Activated naive CD4-positive, alpha-beta T cell treated with anti-CD3 and anti-CD28 coated beads, Interleukin-2, amount 10 ng/mL, durations not matched to agents 7 days and 5 days (primary cell): ENCODE measurements around the gene RAPGEF3.
A peak's percentile ranks its signal among the peaks of the same experiment; 100 is the strongest.

Experiments
- CTCF ChIA-PET: fragments of 350-600 bp; sonication (Branson Sonifier 250); formaldehyde crosslinking; loops from one replicate; lab custom pipeline; 2021; ENCODE audit warnings: antibody characterized with exemption; lab: Charles Lee
- DNase-seq: peaks from one replicate; pipeline ENCODE4 v3.0.0-alpha.2; 2020
- H3K27ac Mint-ChIP-seq: one replicate; pipeline ENCODE4 v1.8.0; 2021; ENCODE audit warnings: mild to moderate bottlenecking, moderate library complexity, mixed read lengths
- H3K27me3 Mint-ChIP-seq: one replicate; pipeline ENCODE4 v1.8.0; 2021; ENCODE audit warnings: mild to moderate bottlenecking, mixed read lengths
- H3K36me3 Mint-ChIP-seq: one replicate; pipeline ENCODE4 v1.8.0; 2021; ENCODE audit warnings: mixed read lengths
- H3K4me1 Mint-ChIP-seq: one replicate; pipeline ENCODE4 v1.8.0; 2021; ENCODE audit warnings: mixed read lengths
- H3K4me3 Mint-ChIP-seq: one replicate; pipeline ENCODE4 v1.8.0; 2021; ENCODE audit warnings: mild to moderate bottlenecking, moderate library complexity, mixed read lengths
- H3K9me3 Mint-ChIP-seq: one replicate; pipeline ENCODE4 v1.8.0; 2021; ENCODE audit warnings: mixed read lengths

Gene RAPGEF3

DNA sequence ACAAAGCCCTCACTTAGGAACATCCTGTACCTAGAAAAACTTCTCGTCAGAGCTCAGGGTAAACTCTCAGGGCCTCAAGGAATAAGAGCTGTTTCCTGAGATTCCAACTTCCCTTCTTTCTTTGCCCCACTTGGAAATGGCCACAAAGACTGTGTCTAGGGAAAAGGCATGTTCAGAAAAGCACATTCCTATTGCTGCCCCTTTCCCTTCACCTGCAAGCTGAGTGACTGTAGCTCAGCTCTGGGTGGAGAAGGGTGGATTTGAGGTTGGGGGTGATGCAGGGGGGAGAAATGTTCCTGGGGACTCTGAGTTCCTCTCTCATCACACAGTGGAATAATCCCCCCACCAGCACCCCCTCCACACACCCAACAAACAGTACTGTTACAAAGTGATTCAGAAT lies 40.1 kb downstream of the RAPGEF3 start:
- Mint-ChIP-seq H3K27me3 (peaks cover 12% of the 10 kb centered on the region), H3K9me3 (no peaks in the 10 kb centered on the region), H3K36me3 (peaks cover 7% of the 10 kb centered on the region), H3K4me1 (peaks cover 47% of the 10 kb centered on the region), H3K4me3 (no peak overlapping the region), H3K27ac (peak overlapping the region; percentile 17)
- no peak for DNase-seq
- CTCF ChIA-PET, result interaction anchor here (0.8 to 11.7 kb wide), 11 partner anchors 14 to 243 kb away, joined by 3 to 130 read pairs (median 9); partner anchors contain the start of genes RAPGEF3 and SLC48A1

DNA sequence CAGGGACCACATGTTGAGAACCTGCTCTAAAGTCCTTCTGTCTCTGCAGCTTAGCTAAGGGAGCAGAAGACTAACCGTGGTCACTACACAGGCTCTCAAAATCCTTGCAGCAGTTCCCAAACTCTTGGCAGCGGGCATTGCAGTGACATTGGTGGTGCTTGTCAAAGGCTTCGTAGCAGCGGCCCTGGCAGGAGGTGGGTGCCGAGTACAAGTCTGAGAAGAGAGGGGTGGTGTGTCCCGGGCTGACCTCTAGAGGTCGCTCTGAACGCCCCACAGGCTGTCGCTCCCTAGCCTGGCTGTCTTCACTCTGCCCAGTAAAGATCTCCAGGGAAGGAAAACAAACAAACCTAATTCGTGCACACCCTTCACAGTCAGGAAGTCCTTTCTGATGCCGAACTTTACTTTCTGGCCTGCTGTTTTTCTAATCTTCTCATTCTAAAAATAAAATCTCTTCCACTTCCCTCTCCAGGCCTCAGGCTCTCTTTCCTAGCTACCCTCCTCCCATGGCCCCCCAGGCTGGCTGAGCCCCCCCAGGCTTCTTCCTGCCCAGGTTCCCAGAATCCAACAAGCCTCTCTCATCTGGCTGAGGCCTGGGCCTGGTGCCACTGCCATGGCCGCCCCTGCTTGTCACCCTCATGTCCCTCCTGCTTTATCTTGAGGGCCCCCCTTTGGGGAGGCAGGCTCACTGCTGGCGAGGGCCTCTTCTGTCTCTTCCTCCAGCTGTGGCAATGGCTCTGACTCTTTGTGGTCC lies 41.1 kb downstream of the RAPGEF3 start:
- Mint-ChIP-seq H3K27ac (peak overlapping the region; percentile 17), H3K9me3 (no peaks in the 10 kb centered on the region), H3K4me1 (peaks cover 45% of the 10 kb centered on the region), H3K36me3 (peaks cover 7% of the 10 kb centered on the region), H3K4me3 (no peak overlapping the region), H3K27me3 (peaks cover 12% of the 10 kb centered on the region)
- CTCF ChIA-PET, result interaction anchor here (0.8 to 11.7 kb wide), 15 partner anchors 10 to 244 kb away, joined by 3 to 130 read pairs (median 5); partner anchors contain the start of genes RAPGEF3, RPAP3 and SLC48A1
- DNase-seq, result peak; percentile 76

GRCh38 chr12:47717046-47717442 lies 41.6 kb downstream of the RAPGEF3 start:
- Mint-ChIP-seq H3K4me1 (peaks cover 42% of the 10 kb centered on the region), H3K9me3 (no peaks in the 10 kb centered on the region), H3K27ac (no peak overlapping the region), H3K27me3 (peaks cover 12% of the 10 kb centered on the region), H3K4me3 (no peak overlapping the region), H3K36me3 (peaks cover 7% of the 10 kb centered on the region)
- no peak for DNase-seq
- CTCF ChIA-PET, result interaction anchor here (0.9 to 11.7 kb wide), 14 partner anchors 8 to 244 kb away, joined by 3 to 130 read pairs (median 11); partner anchors contain the start of genes ENDOU, RAPGEF3, RPAP3 and SLC48A1

DNA sequence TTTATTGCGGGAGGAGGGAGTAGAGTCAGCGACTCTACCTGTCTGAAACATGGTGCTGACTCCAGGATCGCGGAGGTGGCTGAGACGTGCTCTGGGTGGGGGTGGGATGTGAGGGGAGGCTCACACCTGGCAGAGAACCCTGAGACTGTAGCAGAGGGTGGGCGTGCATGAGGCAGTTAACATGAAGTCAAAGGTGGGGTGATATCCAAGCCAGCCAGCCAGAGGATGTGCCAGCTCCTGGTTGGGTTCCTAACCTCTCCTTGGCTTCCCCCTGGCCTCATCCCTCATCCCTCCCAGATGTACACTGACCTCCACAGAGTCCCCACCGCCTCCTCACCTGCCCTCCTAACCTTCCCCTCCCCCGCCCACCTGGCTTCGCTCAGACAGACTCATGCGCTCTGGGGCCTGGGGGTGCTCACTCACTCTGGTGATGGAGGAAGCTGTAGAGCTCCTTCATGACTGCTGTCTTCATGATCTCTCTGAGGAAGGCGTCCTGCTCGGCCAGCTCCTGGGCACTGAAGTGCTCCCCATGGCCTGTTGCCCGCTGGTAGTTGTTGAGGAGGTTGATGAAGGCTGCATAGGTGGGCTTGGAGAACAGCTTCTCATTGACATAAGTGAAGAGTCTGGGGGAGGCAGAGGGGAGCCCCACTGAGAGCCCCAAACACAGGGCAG lies 42.7 kb downstream of the RAPGEF3 start:
- Mint-ChIP-seq H3K36me3 (peaks cover 5% of the 10 kb centered on the region), H3K9me3 (no peaks in the 10 kb centered on the region), H3K4me3 (no peak overlapping the region), H3K4me1 (peaks cover 32% of the 10 kb centered on the region), H3K27ac (no peak overlapping the region), H3K27me3 (peaks cover 12% of the 10 kb centered on the region)
- CTCF ChIA-PET, result interaction anchor here (0.8 to 11.7 kb wide), 22 partner anchors 9 to 467 kb away, joined by 3 to 130 read pairs (median 5); partner anchors contain the start of genes ENDOU, RPAP3 and SLC48A1
- no peak for DNase-seq

- Mint-ChIP-seq H3K4me3 (no peak overlapping the region), H3K27ac (no peak overlapping the region), H3K27me3 (peaks cover 12% of the 10 kb centered on the region), H3K36me3 (peaks cover 5% of the 10 kb centered on the region), H3K4me1 (peaks cover 26% of the 10 kb centered on the region), H3K9me3 (no peaks in the 10 kb centered on the region)
- CTCF ChIA-PET, result interaction anchor here (0.5 to 11.7 kb wide), 25 partner anchors 9 to 683 kb away, joined by 3 to 130 read pairs (median 5); partner anchors contain the start of genes ENDOU, RPAP3 and SLC48A1
- DNase-seq, result peak; percentile 88
These were observed 43.2 kb downstream of the RAPGEF3 start for GRCh38 chr12:47715393-47715876.

DNA sequence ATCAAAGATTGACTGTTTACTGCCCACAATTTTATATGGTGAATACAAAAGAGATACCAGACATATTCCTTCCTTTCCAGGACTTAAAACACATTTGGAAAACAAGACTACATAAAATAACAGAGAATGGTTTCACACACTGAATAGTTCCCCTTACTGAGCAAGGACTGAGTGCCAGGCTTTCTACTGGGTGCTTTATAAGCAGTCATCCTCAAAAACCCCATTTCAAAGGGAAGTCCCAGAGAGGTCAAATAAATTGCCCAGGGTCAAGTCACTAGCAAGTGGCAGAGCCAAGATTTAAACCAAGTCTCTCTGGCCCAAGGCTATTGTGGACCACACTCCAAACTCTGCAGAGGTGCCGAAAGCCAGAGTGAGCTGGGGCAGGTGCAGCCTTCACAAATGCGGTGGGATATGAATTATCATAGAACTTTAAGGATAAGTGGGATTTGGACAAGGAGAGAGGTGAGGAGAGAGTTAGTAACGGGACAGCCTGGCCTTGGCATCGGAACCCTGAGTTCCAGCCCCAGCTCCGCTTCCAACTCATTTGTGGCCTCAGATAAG lies 43.8 kb downstream of the RAPGEF3 start:
- CTCF ChIA-PET, result interaction anchor here (0.5 to 11.7 kb wide), 21 partner anchors 9 to 682 kb away, joined by 3 to 130 read pairs (median 5); partner anchors contain the start of genes ENDOU, RPAP3 and SLC48A1
- Mint-ChIP-seq H3K36me3 (peaks cover 2% of the 10 kb centered on the region), H3K27me3 (peaks cover 12% of the 10 kb centered on the region), H3K9me3 (no peaks in the 10 kb centered on the region), H3K4me3 (no peak overlapping the region), H3K4me1 (peaks cover 26% of the 10 kb centered on the region), H3K27ac (no peak overlapping the region)
- DNase-seq, result no peak

DNA sequence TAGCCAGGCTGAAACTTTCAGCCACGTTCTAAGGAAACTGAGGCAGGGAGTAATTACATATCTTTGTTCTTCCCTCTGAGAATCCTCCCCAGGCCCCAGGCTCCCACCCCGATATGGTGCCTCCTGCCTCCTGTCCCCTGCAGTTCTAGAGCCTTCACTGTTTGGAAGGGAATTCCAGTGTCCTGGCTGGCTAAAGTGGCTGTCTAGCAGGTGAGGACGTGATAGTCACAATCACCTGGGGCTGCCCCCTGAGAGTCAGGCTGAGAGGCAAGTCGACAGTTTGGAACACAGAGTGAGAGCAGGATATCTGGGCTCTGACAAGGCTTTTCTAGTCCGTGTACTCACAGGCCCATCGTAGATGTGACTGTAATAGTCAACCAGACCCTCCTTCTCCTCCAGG lies 46.5 kb downstream of the RAPGEF3 start:
- H3K4me1 Mint-ChIP-seq, result peaks cover 35% of the 10 kb centered on the region
- CTCF ChIA-PET, result interaction anchor here (0.8 to 11.7 kb wide), 2 partner anchors 43 to 128 kb away, joined by 3 to 130 read pairs; no protein-coding TSS in a partner anchor
- no peak for DNase-seq
- H3K27ac Mint-ChIP-seq, result no peak overlapping the region
- H3K27me3 Mint-ChIP-seq, result peaks cover 12% of the 10 kb centered on the region
- no peaks in the 10 kb centered on the region for H3K9me3 Mint-ChIP-seq
- H3K4me3 Mint-ChIP-seq, result no peak overlapping the region
- peaks cover 8% of the 10 kb centered on the region for H3K36me3 Mint-ChIP-seq

- Mint-ChIP-seq H3K36me3 (peaks cover 10% of the 10 kb centered on the region), H3K27me3 (peaks cover 8% of the 10 kb centered on the region), H3K4me3 (no peak overlapping the region), H3K9me3 (no peaks in the 10 kb centered on the region), H3K4me1 (peaks cover 34% of the 10 kb centered on the region), H3K27ac (no peak overlapping the region)
- CTCF ChIA-PET, result interaction anchor here (0.8 to 11.7 kb wide), 3 partner anchors 30 to 129 kb away, joined by 3 to 130 read pairs (median 3); no protein-coding TSS in a partner anchor
- no peak for DNase-seq
These were observed 47.2 kb downstream of the RAPGEF3 start for GRCh38 chr12:47711448-47711847.

DNA sequence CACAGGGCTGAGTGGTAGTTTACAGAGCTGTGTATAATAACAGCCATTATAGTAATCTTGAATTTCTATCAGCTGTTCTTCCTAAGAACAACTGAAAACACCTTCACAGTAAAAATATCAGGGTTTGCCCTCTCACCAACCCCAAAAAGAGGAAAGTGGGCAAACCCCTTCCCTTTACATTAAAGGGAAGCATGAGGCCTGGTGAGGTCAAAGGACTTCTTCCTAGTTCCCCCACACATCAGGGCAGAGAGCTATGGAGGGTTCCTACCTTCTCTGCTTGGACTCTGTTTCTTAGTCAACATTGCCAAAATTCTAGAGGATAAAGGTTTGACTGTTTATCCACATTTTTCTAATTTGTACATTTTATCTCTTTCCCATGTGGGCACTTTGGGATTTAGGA lies 48.4 kb downstream of the RAPGEF3 start:
- H3K9me3 Mint-ChIP-seq, result no peaks in the 10 kb centered on the region
- no peak overlapping the region for H3K27ac Mint-ChIP-seq
- peaks cover 14% of the 10 kb centered on the region for H3K36me3 Mint-ChIP-seq
- H3K4me1 Mint-ChIP-seq, result peaks cover 32% of the 10 kb centered on the region
- H3K4me3 Mint-ChIP-seq, result no peak overlapping the region
- peaks cover 4% of the 10 kb centered on the region for H3K27me3 Mint-ChIP-seq
- CTCF ChIA-PET, result interaction anchor here (0.8 to 11.7 kb wide), 5 partner anchors 31 to 130 kb away, joined by 3 to 130 read pairs (median 6); no protein-coding TSS in a partner anchor
- DNase-seq, result no peak

DNA sequence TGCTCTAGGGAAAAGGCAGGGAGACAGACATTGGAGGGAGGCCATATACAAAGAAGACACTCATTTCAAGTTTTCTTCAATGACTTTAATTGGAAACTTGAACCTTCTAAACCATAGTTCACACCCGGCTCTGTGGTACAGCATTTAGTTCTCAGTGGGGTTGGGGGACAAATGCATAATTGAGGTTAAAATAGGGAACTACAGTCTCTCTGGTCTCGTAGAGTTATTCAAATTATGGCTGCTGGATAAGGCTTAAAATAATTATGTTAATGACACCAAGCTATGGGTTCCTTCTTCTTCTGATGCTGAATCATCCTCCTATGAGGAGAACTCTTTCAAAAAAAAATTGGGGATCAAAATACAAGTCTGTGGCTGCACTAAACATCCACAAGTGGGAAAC lies 49.0 kb downstream of the RAPGEF3 start:
- CTCF ChIA-PET, result interaction anchor here (1.1 to 11.7 kb wide), 3 partner anchors 33 to 130 kb away, joined by 4 to 130 read pairs (median 6); no protein-coding TSS in a partner anchor
- H3K36me3 Mint-ChIP-seq, result peaks cover 14% of the 10 kb centered on the region
- H3K4me3 Mint-ChIP-seq, result no peak overlapping the region
- peaks cover 3% of the 10 kb centered on the region for H3K27me3 Mint-ChIP-seq
- H3K27ac Mint-ChIP-seq, result no peak overlapping the region
- DNase-seq, result no peak
- no peaks in the 10 kb centered on the region for H3K9me3 Mint-ChIP-seq
- peaks cover 35% of the 10 kb centered on the region for H3K4me1 Mint-ChIP-seq

GRCh38 chr12:47709237-47709636 lies 49.4 kb downstream of the RAPGEF3 start:
- H3K27me3 Mint-ChIP-seq, result peaks cover 3% of the 10 kb centered on the region
- H3K9me3 Mint-ChIP-seq, result no peaks in the 10 kb centered on the region
- H3K27ac Mint-ChIP-seq, result no peak overlapping the region
- CTCF ChIA-PET, result interaction anchor here (1.1 to 11.7 kb wide), 2 partner anchors 34 to 131 kb away, joined by 6 to 130 read pairs; no protein-coding TSS in a partner anchor
- no peak overlapping the region for H3K4me3 Mint-ChIP-seq
- DNase-seq, result no peak
- H3K4me1 Mint-ChIP-seq, result peaks cover 36% of the 10 kb centered on the region
- peaks cover 14% of the 10 kb centered on the region for H3K36me3 Mint-ChIP-seq

- DNase-seq, result peak; percentile 46
- CTCF ChIA-PET, result interaction anchor here (1.1 to 1.5 kb wide), 4 partner anchors 35 to 131 kb away, joined by 3 to 5 read pairs (median 4); no protein-coding TSS in a partner anchor
- Mint-ChIP-seq H3K27me3 (peaks cover 3% of the 10 kb centered on the region), H3K4me1 (peaks cover 48% of the 10 kb centered on the region), H3K4me3 (peak overlapping the region; percentile 69), H3K36me3 (peaks cover 24% of the 10 kb centered on the region), H3K27ac (peak overlapping the region; percentile 85), H3K9me3 (no peaks in the 10 kb centered on the region)
These were observed 50.7 kb downstream of the RAPGEF3 start for GRCh38 chr12:47707905-47708543.

- no peak for DNase-seq
- H3K27ac Mint-ChIP-seq, result peak overlapping the region; percentile 85
- H3K27me3 Mint-ChIP-seq, result peaks cover 3% of the 10 kb centered on the region
- CTCF ChIA-PET, result interaction anchor here (1.1 to 3.0 kb wide), 5 partner anchors 8 to 131 kb away, joined by 3 to 14 read pairs (median 4); no protein-coding TSS in a partner anchor
- H3K4me3 Mint-ChIP-seq, result peak overlapping the region; percentile 69
- H3K4me1 Mint-ChIP-seq, result peaks cover 51% of the 10 kb centered on the region
- H3K9me3 Mint-ChIP-seq, result no peaks in the 10 kb centered on the region
- peaks cover 25% of the 10 kb centered on the region for H3K36me3 Mint-ChIP-seq
These were observed 51.3 kb downstream of the RAPGEF3 start for GRCh38 chr12:47707355-47707754.
